C1 segment of cervical spinal cord (tissue), 14 donors: ENCODE results near the gene C2CD2L.
A peak's percentile ranks its signal among the peaks of the same experiment; 100 is the strongest.

Source experiments
- DNase-seq, 14 donors: peaks; one replicate each; lab custom pipeline; 2025; lab: John Stamatoyannopoulos, UW

The C2CD2L gene

DNA sequence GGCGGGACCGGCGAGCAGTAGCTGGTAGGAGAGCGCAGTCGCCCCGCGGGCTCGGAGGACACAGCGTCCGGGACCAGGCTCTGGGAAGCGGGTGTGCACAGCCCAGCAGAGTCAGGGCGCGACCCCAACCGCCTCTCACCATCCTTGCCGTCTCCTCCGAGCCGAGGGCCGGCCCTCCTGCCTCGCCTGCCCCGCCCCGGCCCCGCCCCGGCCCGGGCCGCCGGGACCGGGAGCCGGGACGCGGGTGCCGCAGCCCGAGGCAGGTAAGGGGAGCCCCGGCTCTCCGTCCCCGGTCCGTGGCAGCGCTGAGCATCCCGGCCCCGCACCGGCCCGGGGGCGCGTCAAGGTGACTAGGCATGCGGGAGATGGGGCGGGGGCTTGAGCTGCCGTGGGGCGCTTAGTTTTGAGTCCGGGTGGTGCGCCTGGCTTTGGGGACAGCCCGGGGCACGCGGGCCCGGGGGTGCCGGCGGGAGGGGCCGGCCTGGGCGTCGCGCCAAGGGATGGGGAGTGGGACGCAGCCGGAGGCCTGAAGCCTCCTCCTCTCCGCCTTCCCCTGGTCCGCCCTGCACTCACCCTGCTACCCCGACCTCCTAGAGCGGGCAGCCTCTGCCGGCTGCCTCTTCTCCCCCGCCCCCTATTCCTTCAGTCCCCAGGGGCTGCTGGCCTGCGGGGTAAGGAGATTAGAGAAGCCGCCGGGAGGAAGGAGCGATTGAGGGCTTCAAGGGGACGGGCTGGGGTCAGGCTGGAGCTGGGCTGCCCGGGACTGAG, 42.1 kb downstream of the C2CD2L start, which contains the start of gene ABCG4:
Gene ABCG4 (plus strand): TSS at position 35 of the 768 bp plus-strand sequence. CDS start 914 bp downstream, outside the sequence.
- peak in 2 of 14 donors; percentile 12 to 34 for DNase-seq

DNA sequence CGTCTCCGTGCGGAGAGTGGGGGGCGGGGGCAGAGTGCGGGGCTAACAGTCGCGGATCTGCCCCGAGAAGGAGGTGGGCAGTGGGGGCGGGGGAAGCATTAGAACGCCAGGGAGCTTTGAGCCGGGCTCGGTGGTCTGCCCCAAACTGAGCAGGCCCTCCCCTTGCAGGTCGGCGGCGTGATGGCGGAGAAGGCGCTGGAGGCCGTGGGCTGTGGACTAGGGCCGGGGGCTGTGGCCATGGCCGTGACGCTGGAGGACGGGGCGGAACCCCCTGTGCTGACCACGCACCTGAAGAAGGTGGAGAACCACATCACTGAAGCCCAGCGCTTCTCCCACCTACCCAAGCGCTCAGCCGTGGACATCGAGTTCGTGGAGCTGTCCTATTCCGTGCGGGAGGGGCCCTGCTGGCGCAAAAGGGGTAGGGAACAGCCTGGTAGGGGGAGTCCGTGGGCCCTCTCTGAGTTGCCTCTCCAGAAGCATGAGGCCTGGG, 42.7 kb downstream of the C2CD2L start:
- DNase-seq = peak in 1 of 14 donors; percentile 10

DNA sequence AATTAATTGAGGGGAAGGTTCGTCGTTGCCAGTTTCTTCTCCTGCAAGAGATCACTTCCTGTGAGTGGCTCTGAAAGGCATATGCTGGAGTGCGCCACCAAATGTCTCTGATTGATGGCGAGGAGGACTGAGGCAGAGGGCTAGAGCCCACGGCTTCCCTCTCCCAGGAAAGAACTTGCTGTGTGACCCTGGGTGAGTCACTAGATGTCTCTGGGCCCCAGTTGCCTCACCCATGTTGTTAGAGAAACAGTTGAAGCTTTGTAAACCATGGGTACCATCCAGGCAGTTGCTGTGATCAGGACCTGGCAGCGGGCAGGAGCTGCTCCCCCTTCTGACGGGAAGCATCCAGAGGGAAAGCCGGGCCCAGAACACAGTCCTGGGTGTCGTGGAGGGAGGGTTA, 44.9 kb downstream of the C2CD2L start:
- no peak for DNase-seq

DNA sequence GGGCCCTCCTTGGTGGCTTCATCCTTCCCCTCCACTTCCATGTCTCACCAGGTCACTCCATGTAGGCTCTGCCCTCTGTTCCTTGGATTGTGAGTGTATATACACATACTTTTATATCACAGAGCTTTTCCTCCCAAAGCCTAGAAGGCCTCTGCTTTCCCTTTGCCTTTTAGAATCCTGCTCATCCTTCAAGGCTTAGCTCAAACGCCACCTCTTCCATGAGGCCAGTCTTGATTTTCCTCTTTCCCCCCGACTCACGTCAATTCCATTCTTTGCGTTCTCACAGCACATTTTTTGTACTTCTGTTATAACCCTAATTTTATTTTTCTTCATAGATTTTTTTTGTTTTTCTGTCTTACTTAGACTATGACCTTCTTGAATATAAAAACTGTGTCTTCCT, 45.5 kb downstream of the C2CD2L start:
- DNase-seq = no peak

GRCh38 chr11:119153049-119153818, 46.1 kb downstream of the C2CD2L start:
- no peak for DNase-seq

DNA sequence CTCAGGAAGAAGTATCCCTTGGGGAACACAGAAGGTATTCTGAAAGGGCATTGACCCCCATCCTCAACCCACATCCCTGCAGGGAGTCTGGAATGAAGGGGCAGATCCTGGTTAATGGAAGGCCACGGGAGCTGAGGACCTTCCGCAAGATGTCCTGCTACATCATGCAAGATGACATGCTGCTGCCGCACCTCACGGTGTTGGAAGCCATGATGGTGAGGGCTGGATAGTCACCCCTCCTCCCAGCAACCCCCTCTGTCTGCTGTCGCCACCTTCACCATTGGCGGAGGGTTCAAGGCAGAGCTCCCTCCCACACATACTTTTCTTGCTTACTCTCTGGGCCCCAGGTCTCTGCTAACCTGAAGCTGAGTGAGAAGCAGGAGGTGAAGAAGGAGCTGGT, 47.0 kb downstream of the C2CD2L start:
- DNase-seq = no peak

DNA sequence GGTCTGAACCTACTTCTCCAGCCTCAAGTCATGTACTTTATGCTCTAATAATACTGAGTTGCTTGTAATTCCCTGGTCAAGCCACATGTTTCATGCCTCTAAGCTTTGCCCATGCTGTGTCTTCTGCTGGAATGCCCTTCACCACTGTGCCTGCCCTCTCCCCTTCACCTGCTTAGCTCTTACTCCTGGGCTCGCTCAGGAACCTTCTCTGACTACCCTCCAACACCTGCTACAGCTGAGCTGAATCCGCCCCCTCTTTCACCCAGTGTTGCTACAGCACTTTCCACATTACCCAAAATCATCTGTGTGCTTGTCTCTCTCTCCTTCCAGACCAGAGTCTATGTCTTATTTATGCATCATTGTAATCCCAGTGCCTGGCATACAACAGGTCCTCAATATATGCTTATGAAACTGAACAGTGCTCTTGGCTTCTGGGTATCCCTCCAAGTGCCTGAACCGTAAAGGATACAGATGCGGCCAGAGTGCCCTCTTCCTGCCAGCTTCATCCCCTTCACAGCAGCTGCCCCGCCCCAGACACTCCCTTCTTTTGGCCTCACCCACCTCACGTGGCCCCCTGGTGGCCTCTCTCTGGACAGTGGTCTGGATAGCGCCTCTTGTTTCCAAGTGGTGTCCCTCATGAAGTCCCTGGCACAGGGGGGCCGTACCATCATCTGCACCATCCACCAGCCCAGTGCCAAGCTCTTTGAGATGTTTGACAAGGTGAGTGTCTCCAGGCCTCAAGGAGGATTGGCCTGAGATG, 48.8 kb downstream of the C2CD2L start:
- no peak for DNase-seq

- no peak for DNase-seq
These were observed 49.4 kb downstream of the C2CD2L start for GRCh38 chr11:119156496-119156895.

DNA sequence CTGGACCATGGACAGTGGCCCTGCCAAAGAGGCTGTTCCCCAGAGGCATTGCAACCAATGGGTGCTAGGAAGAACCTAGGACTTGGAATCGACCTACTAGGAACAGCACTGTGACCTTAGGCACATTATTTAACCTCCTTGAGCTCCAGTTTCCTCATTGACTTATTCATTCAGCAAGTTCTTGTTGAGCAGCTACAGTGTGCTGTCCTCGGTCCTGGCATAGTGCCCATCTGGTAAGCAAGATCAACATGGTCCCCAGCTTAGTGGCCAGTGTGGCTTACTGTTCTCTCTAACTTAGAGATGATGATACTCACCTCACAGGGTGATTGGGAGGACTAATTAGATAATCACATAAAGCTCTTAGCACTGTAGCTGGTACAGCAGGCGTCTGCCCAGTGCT, 49.9 kb downstream of the C2CD2L start:
- DNase-seq = no peak

DNA sequence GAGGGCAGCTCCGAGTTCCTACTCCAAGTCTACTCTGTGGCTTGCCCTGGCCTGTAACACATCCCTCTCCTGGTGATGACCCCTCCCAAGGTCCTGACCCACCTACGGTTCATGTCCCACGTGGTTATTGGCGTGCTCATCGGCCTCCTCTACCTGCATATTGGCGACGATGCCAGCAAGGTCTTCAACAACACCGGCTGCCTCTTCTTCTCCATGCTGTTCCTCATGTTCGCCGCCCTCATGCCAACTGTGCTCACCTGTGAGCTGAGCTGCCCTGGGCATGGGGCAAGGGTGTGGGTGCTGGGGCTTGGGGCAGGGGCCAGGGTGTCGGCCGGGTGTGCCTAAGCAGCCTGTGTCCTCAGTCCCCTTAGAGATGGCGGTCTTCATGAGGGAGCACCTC, 51.3 kb downstream of the C2CD2L start:
- DNase-seq = no peak

DNA sequence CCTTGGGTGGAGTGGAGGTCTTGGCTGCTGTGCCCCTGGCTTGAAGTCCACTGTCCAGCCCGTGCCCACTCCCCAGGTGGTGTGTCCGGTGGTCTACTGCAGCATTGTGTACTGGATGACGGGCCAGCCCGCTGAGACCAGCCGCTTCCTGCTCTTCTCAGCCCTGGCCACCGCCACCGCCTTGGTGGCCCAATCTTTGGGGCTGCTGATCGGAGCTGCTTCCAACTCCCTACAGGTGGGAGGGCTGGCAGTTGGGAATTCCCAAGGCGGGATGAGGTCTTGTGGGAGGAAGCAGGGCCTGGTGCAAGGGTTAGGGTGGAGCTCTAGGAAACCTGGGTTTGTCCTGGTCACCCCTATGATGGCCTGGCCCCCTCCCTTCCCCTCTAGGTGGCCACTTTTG, 53.0 kb downstream of the C2CD2L start:
- no peak for DNase-seq

- no peak for DNase-seq
These were observed 54.7 kb downstream of the C2CD2L start for GRCh38 chr11:119161871-119162270.

DNA sequence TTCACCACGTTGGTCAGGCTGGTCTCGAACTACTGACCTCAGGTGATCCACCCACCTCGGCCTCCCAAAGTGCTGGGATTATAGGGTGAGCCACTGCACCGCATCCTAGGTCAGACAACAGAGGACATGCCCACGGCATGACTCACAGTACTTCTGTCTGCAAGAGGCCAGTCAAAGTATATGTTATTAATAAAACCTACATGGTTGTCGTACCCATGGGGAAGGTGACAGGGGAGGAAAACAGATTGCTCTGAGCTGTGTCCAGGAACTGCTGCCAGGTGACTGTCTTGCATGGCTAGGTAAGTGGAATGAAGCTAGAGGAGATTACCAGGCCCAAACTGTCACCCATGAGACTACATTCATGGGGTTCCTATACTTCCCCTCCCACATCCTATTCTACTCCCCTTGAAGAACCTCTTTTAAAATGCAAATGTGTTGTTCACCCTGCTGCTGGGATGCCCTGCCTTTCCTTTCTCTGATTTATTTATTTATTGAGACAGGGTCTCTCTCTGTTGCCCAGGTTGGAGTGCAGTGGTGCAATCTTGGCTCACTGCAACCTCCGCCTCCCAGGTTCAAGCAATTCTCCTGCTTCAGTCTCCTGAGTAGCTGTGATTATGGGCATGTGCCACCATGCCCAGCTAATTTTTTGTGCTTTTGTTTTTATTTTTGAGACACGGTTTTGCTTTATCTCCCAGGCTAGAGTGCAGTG, 59.4 kb downstream of the C2CD2L start:
- peak in 1 of 14 donors; percentile 81 for DNase-seq

- peak in 1 of 14 donors; percentile 38 for DNase-seq
These were observed 59.9 kb downstream of the C2CD2L start for GRCh38 chr11:119167077-119167458.

- DNase-seq = no peak
These were observed 60.8 kb downstream of the C2CD2L start for GRCh38 chr11:119167933-119168332.
